H1 (cell line): Measurements from ENCODE around the gene ANKDD1A. TPM values are rescaled to one million over a fixed set of nuclear protein-coding genes. Genes with fewer than 3 reads are reported as not detected.

ENCODE experiments used
- CHD2 ChIP-seq: IDR thresholded peaks from 2 replicates; pipeline ENCODE4 v1.6.1; 2012; ENCODE audit warnings: low read length, improper control_type of control experiment
- HDAC2 ChIP-seq, 2 experiments: fragments of 300-600 bp in 1 of 2; sonication (generic) in 1 of 2; IDR thresholded peaks; 2 replicates each; pipeline ENCODE4 v1.6.1; 2011 to 2012; ENCODE audit warnings: low read depth in 2 of 2, low read length in 2 of 2, mild to moderate bottlenecking in 2 of 2, moderate library complexity in 2 of 2, borderline replicate concordance in 1 of 2, inconsistent platforms in 1 of 2
- SAP30 ChIP-seq: fragments of 300-600 bp; sonication (generic); IDR thresholded peaks from 2 replicates; pipeline ENCODE4 v1.7.1; 2012; ENCODE audit warnings: low read length, moderate library complexity, mild to moderate bottlenecking, inconsistent platforms; ENCODE audit not compliant: insufficient read depth, insufficient replicate concordance
- SP4 ChIP-seq: IDR thresholded peaks from 2 replicates; pipeline ENCODE4 v1.6.1; 2012; ENCODE audit warnings: low read length, inconsistent platforms
- SUZ12 ChIP-seq: fragments of 200-600 bp; sonication (generic); IDR thresholded peaks from 2 replicates; pipeline ENCODE4 v1.6.1; 2012; ENCODE audit warnings: mild to moderate bottlenecking, inconsistent platforms, low read length, moderate library complexity, mixed read lengths
- TAF7 ChIP-seq: optimal IDR thresholded peaks from 2 replicates; pipeline ENCODE3; 2011; ENCODE audit warnings: low read depth, mild to moderate bottlenecking, inconsistent platforms, low read length, moderate library complexity, borderline replicate concordance
- USF2 ChIP-seq: IDR thresholded peaks from 2 replicates; pipeline ENCODE4 v1.6.1; 2011; ENCODE audit warnings: low read length, improper control_type of control experiment
- polyA plus RNA-seq, 7 experiments: library from polyadenylated mRNA; depleted of rRNA in 3 of 7; stranded (reverse) in 5 of 7; unstranded in 2 of 7; fragments of >200 nt in 5 of 7; fragments of 200-250 nt in 2 of 7; gene quantifications; 1 replicate in 5 of 7; 2 replicates in 1 of 7; 4 replicates in 1 of 7; pipeline versions ENCODE4 v1.2.1 to v1.2.3, GENCODE V29; 2011 to 2013; ENCODE audit warnings: missing spikeins in 2 of 7, mixed read lengths in 2 of 7
- total RNA-seq: library from RNA; stranded (reverse); fragmentation: NEBNext Ultra II Directional; extraction: Animal tissue kit (Norgen Biotek cat#: 25700); gene quantifications from 2 replicates; pipeline ENCODE4 v1.2.1, GENCODE V29; 2021

ANKDD1A gene
- total and polyA plus RNA-seq, 2 of the 8 experiments (the other 6 are each of a cell fraction or from before 2014, with no cell fraction given): 4.1 to 5.0 TPM

DNA sequence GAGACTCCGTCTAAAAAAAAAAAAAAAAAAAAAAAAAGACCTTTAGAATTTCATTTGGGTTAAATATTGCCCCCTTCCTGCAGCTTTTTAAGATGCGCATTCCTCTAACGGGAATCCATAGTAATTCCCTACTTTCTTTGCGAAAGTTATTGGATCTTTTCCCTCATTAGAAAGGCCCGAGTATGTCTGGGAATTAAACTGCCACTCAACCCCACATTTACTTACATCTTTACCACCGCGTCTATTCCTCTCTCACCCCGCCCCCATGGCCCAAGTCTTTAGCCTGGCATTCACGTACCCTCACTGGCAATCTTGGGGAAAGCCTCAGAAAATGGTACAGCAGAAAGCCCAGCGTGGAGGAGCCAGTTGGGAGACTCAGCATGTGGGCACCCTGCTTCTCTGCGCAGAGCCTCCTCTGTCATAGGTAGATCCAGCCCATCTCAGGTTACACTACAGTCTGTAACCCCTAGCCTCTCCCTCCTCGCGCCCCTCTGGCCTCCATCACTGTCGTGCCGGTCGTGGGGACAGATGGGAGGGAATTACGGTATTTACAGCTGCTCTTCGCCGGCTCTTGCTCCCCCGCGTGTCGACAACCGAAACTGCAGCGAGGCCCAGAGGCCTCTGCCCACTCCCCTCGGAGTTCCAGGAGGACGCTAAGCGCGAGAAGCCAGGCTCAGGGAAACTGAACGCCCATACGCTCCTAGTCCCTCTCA, 6.4 kb upstream of the ANKDD1A start (continued):
- TF ChIP-seq SUZ12 (no peak), USF2 (no peak), HDAC2 (IDR thresholded peaks at IDR 0.05; ENCODE audit: borderline replicate concordance in 1 of 2, low read depth in 2 of 2, low read length in 2 of 2) (peak; percentile 39 to 70; a peak in 2 of 4 replicates), CHD2 (no peak), SAP30 (no peak), SP4 (no peak), TAF7 (no peak)
